ENCODE data around the gene CASKIN1. TPM values are rescaled to one million over a fixed set of nuclear protein-coding genes. Genes with fewer than 3 reads are reported as not detected.

Gene CASKIN1
- polyA plus RNA-seq, 3 donors = not detected

DNA sequence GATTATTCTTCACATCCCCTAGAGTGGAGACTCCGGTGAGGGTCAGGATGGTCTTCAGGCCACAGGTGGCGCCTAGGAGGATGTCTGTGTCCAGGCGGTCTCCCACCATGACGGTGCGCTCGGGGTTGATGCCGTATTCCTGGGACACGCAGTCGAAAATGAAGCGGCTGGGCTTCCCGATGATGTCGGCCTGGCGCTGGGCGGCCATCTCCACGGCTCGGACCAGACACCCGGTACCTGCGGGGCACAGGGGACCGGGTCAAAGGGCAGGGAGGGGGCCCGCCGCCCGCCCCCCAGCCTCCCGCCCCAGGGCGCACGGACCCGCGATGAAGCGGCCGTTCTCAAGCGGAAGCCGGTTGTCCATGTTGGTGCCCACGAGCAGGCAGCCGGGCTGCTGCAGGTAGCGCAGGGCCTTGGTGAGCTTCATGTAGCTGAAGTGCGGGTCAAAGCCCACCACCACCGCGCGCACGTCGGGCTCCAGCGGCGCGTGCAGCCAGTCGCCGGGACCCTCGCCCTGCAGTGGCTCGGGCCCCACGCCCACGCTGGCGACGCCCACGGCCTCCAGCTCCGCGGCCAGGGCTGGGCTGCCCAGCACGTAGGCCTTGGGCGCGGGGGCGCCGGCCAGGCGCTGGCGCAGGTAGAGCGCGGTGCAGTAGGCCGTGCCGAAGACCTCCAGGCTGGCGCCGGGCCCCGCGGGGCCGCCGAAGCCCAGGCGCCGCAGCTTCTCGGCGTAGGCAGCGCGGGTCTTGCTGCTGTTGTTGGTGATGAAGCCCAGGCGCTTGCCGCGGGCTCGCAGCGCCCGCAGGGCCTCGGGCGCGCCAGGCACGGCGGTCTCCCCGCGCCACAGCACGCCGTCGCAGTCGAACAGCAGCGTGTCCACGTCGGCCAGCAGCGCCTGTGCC lies 17.7 kb upstream of the CASKIN1 start:
- Histone ChIP-seq H3K27ac (ENCODE audit: low read depth in 1 of 2, low read length in 2 of 2) (peak overlapping the region in 1 of 2 donors; percentile 75), H3K36me3 (replicated peaks in 1 of 2; ENCODE audit: control insufficient read depth in 1 of 2, insufficient read depth in 2 of 2, low read length in 2 of 2) (peaks cover 9 to 14% of the 10 kb centered on the region in 2 donors), H3K9me3 (replicated peaks in 1 of 2; ENCODE audit: control insufficient read depth in 1 of 2, insufficient read depth in 1 of 2, low read length in 2 of 2) (no peaks in the 10 kb centered on the region), H3K27me3 (ENCODE audit: control insufficient read depth in 2 of 2, insufficient read depth in 2 of 2, low read length in 2 of 2) (no peaks in the 10 kb centered on the region), H2AFZ (ENCODE audit: insufficient read depth, low read depth, low read length, poor library complexity, severe bottlenecking) (peak overlapping the region; percentile 65), H3K4me3 (replicated peaks in 1 of 3; ENCODE audit: low read depth in 2 of 3, low read length in 3 of 3) (peak overlapping the region; percentile 36 to 83 (median 48)), H3K4me1 (ENCODE audit: control insufficient read depth in 1 of 2, insufficient read depth in 2 of 2, low read length in 2 of 2) (peaks cover 22 to 28% of the 10 kb centered on the region in 2 donors), H3K9ac (ENCODE audit: insufficient read depth, low read length, poor library complexity, severe bottlenecking) (peak overlapping the region; percentile 85), H3K79me2 (ENCODE audit: insufficient read depth, low read length) (peaks cover 32% of the 10 kb centered on the region), H3K4me2 (replicated peaks; ENCODE audit: extremely low read depth, low read length, poor library complexity, severe bottlenecking) (peak overlapping the region; percentile 86), H4K20me1 (ENCODE audit: insufficient read depth, low read length) (peaks cover 30% of the 10 kb centered on the region)
- intact Hi-C loops (cut with micrococcal nuclease) = no loop called here
- 1% methylated on average over 94 of the region's 98 CpGs for WGBS (ENCODE audit: insufficient coverage)
- H3K27ac Mint-ChIP-seq = peak overlapping the region in 6 of 7 donors; percentile 15 to 88 (median 58)
- H3K36me3 Mint-ChIP-seq = peaks cover 8 to 19% of the 10 kb centered on the region in 2 donors
- no peak for DNase-seq
- TF ChIP-seq, protein P1, sequence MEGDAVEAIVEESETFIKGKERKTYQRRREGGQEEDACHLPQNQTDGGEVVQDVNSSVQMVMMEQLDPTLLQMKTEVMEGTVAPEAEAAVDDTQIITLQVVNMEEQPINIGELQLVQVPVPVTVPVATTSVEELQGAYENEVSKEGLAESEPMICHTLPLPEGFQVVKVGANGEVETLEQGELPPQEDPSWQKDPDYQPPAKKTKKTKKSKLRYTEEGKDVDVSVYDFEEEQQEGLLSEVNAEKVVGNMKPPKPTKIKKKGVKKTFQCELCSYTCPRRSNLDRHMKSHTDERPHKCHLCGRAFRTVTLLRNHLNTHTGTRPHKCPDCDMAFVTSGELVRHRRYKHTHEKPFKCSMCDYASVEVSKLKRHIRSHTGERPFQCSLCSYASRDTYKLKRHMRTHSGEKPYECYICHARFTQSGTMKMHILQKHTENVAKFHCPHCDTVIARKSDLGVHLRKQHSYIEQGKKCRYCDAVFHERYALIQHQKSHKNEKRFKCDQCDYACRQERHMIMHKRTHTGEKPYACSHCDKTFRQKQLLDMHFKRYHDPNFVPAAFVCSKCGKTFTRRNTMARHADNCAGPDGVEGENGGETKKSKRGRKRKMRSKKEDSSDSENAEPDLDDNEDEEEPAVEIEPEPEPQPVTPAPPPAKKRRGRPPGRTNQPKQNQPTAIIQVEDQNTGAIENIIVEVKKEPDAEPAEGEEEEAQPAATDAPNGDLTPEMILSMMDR (IDR thresholded peaks at IDR 0.05) = no peak
- H3K4me3 Mint-ChIP-seq = peak overlapping the region; percentile 70 to 79
- H3K4me1 Mint-ChIP-seq = peaks cover 24% of the 10 kb centered on the region
- H3K27me3 Mint-ChIP-seq (ENCODE audit: low read depth in 3 of 3) = peaks cover 0 to 6% (median 0%) of the 10 kb centered on the region in 3 donors
- peaks cover 0 to 2% (median 0%) of the 10 kb centered on the region in 7 donors for H3K9me3 Mint-ChIP-seq

DNA sequence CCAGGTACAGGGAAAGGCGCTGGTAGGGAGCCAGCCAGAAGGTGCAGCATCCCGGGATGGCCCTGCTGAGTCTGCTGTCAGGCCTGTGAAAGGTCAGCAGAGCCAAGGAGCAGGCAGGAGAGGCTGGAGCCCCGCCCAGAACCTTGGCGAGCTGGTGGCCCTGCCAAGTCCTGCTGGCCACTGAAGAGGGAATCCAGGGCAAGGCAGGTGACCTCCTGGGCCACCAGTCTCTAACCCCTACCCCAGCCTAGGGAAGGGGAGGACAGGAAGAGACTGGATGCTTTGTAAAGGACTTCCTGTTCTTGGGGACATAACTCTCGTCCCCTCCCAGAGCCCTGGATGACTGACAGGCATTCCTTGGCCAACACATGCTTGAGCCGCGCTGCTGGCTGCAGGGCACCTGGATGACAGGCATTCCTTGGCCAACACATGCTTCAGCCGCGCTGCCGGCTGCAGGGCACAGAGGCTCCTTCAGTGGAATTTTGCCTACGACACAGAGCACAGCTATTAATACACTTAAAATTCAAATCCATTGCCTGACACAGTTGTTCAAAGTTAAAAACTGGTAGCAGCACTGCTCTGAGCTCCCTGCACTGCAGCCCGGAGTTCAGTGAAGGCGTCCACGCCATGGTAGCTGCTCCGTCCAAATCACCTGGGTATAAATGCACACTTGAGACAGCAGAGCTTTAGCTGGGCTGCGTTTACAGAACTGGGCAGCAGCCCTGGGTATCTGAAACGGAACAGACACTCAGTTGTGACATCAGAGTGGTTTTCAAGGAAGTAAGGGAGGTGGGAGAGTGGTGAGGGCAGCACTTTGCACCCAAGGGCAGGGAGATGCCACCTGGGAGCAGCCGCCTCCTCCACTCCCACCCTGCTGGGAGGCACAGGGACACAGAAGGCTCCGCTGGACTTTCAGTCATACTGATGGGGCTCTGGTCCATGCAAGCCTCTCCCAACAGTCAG lies 16.2 kb upstream of the CASKIN1 start:
- Histone ChIP-seq H4K20me1 (ENCODE audit: insufficient read depth, low read length) (peaks cover 39% of the 10 kb centered on the region), H3K36me3 (replicated peaks in 1 of 2; ENCODE audit: control insufficient read depth in 1 of 2, insufficient read depth in 2 of 2, low read length in 2 of 2) (peaks cover 23 to 28% of the 10 kb centered on the region in 2 donors), H3K4me1 (ENCODE audit: control insufficient read depth in 1 of 2, insufficient read depth in 2 of 2, low read length in 2 of 2) (peaks cover 22 to 28% of the 10 kb centered on the region in 2 donors), H3K9me3 (replicated peaks in 1 of 2; ENCODE audit: control insufficient read depth in 1 of 2, insufficient read depth in 1 of 2, low read length in 2 of 2) (no peaks in the 10 kb centered on the region), H3K9ac (ENCODE audit: insufficient read depth, low read length, poor library complexity, severe bottlenecking) (peak overlapping the region; percentile 40), H3K4me3 (replicated peaks in 1 of 3; ENCODE audit: low read depth in 2 of 3, low read length in 3 of 3) (peak overlapping the region in 1 of 3 experiments; percentile 83), H3K4me2 (replicated peaks; ENCODE audit: extremely low read depth, low read length, poor library complexity, severe bottlenecking) (peak overlapping the region; percentile 86), H3K79me2 (ENCODE audit: insufficient read depth, low read length) (peaks cover 32% of the 10 kb centered on the region), H2AFZ (ENCODE audit: insufficient read depth, low read depth, low read length, poor library complexity, severe bottlenecking) (no peak overlapping the region), H3K27ac (ENCODE audit: low read depth in 1 of 2, low read length in 2 of 2) (peak overlapping the region; percentile 53 to 63), H3K27me3 (ENCODE audit: control insufficient read depth in 2 of 2, insufficient read depth in 2 of 2, low read length in 2 of 2) (no peaks in the 10 kb centered on the region)
- Mint-ChIP-seq H3K27ac (peak overlapping the region; percentile 68 to 93 (median 79)), H3K9me3 (peaks cover 0 to 2% (median 0%) of the 10 kb centered on the region in 7 donors), H3K27me3 (ENCODE audit: low read depth in 3 of 3) (peaks cover 0 to 6% (median 0%) of the 10 kb centered on the region in 3 donors), H3K36me3 (peaks cover 19 to 34% of the 10 kb centered on the region in 2 donors), H3K4me1 (peaks cover 25% of the 10 kb centered on the region), H3K4me3 (peak overlapping the region; percentile 70 to 79)
- intact Hi-C loops (cut with micrococcal nuclease) = no loop called here
- WGBS (ENCODE audit: insufficient coverage) = 82% methylated on average over 14 of the region's 19 CpGs
- peak; percentile 27 to 56 (median 34) for DNase-seq
- TF ChIP-seq, protein P1 (IDR thresholded peaks at IDR 0.05) = no peak

Data from CD14-positive monocyte (primary cell).